GM18511 (cell line): ENCODE results near the gene MLKL.
A peak's percentile ranks its signal among the peaks of the same experiment; 100 is the strongest.

ENCODE experiments used
- ATAC-seq: cut with Tn5 transposase; IDR thresholded peaks from one replicate; pipeline ENCODE4 v1.9.1; 2021; ENCODE audit warnings: mild to moderate bottlenecking, moderate library complexity; ENCODE audit not compliant: unreplicated experiment

Gene MLKL

GRCh38 chr16:74700438-74701225 is at the start of gene MLKL:
MLKL (minus strand) TSS chr16:74700862; CDS start chr16:74695757, 5,105 bp downstream.
- ATAC-seq = peak; percentile 45

DNA sequence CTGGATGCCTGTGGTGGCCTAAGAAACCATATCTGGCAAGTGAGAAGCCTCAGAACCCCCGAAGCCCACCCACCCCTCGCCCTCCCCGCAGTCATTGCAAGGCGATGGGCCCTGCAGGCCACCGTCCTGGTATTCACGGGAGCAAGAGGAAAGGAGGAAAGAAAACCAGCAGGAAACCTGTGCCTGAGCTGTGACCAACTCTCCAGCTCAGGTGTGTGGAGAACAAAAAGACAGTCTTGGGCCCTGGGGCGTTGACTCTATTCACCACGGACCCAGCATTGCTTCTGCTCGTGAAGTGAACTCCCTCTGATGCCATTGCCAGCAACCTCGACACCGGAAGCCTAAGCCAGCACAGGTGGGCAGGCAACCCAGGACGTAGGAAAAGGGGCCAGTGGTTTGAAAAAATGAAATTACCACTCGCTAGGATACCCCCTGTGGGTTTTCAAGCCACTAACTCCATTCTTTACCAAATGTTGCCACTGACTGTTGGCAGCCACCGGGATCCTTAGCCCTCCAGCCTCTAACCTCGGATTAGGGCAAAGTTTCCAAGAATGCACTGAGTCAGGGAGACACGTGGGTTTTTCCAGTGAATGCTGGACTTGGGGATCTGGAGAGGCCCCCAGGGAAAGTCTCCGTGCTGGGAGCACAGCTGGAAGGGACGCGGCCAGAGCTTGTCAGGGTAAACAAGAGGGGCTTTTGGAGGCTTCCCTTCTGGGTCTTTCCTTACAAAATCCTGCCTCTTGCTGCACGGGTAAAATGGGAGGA is 48.8 kb upstream of the MLKL start:
- ATAC-seq = no peak

- ATAC-seq = no peak
These were observed 48.0 kb upstream of the MLKL start for GRCh38 chr16:74748616-74749026.

DNA sequence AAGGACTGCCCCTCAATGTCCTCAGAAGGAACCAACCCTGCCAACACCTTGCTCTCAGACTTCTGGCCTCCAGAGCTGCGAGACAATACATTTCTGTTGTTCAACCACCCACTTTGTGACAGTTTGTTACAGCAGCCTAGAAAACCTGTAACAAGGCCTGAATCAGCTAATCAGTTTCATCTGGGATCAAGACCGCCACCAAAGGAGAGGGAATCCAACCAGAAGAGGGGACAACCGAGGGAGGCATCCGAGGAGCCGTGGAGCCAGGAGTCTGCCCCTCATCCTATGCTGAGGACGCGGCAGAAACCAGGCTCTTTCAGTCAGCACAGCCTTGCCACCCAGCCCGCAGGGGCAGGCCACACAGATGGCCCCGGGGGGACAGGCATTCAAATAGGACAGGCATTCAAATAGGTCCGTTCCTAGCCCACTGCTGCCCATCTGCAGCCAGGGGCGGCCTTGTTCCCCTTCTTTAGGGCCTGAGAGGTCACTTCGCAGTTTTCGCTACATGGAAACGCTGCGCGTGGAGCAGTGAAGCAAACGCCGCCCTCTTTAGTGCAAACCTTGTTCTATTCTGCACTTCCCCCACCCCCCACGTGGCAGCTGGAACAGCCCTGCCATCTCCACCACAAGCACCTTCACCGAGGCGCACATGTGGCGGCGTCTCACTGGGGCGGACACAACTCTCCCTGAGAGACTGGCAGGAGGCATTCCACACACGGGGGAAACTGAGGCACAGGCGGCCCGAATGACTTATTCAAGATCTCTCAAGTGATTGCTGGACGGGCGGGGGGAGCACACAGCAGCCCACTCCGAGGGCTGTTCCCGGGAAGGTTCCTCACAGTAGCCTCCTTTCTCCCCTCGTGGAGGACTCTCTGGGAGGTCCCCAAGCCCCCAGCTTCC is 47.3 kb upstream of the MLKL start:
- ATAC-seq = no peak

- ATAC-seq = no peak
These were observed 45.3 kb upstream of the MLKL start for GRCh38 chr16:74745926-74746325.

DNA sequence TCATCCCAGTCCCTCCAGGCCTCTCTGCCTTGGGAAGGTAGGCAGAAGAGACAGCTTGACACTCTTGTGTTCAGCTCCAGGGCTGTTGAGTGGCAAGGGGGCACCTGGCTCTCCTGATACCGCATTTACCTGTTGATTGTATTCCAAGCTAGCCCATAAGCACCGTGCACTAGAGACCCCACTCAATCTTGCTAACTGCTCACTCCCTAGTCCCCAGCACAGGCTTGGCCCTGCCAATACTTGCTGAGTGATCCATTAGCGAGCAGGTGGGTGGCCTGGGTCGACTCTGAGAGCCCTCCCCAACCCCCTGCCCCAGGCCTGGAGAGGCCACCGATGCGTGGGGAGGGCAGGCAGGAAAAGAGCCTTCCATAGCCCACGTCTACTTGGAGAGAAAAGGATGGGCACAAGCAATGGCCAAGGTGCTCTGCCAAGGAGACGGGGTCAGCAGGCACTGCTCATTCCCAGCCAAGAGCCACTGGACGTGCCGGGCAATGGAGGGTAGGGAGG is 44.5 kb upstream of the MLKL start:
- ATAC-seq = no peak

GRCh38 chr16:74744566-74744965 is 43.9 kb upstream of the MLKL start:
- no peak for ATAC-seq

DNA sequence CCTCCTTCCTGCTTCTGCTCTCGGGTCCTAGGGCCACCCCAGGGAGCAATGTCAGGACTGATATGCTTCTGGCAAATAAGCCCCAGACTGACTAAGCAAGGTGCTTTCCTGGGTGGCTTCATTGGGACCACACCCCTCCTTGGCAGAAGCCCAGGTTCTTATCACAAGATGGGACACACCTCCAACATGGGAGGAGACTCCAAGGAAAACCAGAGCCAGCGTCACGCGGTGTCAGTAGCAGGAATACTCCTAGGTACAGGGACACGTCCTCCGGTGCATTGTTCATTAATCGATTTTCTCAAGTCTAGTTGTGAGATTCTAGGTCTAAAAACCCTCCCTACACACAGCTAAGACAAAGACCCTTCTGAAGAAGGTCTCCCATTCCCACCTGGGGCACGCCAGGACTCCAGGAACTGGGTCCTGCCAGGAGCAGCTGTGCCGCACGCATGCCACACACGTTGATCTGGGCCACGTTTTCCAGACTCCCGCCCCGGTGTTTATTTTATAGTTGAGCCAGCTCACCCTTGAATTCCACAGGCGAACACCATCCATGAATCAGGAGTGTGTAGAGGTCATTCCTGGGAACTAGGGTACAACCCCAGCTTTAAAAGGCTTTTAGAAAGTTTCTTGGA is 43.1 kb upstream of the MLKL start:
- ATAC-seq = no peak

- no peak for ATAC-seq
These were observed 42.5 kb upstream of the MLKL start for GRCh38 chr16:74743045-74743667.

- ATAC-seq = no peak
These were observed 41.4 kb upstream of the MLKL start for GRCh38 chr16:74742051-74742481.

DNA sequence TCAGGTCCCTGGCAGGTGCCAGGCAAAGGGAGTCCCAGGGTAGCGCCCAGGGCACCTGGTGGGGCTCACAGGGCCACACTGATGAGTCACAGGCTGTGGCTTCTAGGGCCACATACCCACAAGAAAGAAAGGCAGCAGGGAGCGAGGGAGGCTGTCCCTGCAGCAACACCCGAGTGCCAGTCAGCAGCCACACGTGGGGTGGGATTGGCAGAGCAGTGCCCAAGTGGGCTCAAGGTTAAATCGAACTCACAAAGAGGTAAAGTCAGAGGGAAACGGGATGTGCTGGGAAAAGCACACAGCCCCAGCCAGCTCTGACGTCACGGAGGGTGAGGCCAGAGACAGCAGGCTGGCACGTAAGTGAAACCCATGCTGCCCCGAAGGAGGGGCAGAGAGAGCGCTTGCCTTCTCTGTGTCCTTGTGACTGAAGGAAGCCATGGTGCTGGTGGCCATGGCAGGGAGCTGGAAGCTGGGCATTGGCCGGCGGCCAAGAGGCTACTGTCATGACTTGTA is 40.2 kb upstream of the MLKL start:
- ATAC-seq = no peak

GRCh38 chr16:74739275-74739674 is 38.6 kb upstream of the MLKL start:
- ATAC-seq = no peak

DNA sequence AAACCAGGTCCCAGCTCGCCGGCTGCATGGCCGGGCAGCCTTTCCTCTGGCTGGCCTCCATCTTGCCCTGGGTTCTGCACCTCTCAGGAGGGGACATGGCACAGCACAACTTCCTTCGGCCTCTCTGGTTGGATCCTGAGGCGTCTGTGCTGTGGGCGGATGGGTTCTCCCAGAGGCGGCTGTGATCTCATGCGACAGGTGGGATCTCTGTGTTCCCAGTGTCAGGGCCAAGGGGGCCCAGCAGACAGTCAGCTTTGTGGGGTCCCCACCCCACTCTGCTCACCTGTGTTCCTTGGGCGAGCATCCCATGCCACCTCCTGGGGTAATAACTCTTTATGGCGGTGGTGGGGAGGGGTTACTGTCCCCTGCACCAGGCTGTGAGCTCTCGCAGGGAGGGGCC is 38.2 kb upstream of the MLKL start:
- no peak for ATAC-seq

GRCh38 chr16:74738113-74738541 is 37.5 kb upstream of the MLKL start:
- ATAC-seq = no peak

GRCh38 chr16:74737521-74737920 is 36.9 kb upstream of the MLKL start:
- no peak for ATAC-seq

- ATAC-seq = no peak
These were observed 36.0 kb upstream of the MLKL start for GRCh38 chr16:74736531-74737157.

GRCh38 chr16:74735554-74735953 is 34.9 kb upstream of the MLKL start:
- ATAC-seq = no peak

DNA sequence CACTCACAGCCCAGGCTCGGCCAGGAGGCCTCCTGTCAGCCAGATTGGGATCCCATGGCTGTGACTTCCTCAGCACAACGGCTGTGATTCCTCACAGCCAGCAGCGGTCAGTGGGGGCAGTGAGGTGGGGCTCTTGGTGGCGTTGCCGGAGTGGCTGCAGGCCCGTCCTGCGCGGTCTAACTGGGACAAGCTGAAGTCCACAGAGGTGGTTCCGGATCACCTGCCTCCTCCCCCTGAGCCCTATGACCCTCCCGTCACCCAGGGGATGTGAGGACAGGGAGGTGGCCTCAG is 34.4 kb upstream of the MLKL start:
- ATAC-seq = no peak

DNA sequence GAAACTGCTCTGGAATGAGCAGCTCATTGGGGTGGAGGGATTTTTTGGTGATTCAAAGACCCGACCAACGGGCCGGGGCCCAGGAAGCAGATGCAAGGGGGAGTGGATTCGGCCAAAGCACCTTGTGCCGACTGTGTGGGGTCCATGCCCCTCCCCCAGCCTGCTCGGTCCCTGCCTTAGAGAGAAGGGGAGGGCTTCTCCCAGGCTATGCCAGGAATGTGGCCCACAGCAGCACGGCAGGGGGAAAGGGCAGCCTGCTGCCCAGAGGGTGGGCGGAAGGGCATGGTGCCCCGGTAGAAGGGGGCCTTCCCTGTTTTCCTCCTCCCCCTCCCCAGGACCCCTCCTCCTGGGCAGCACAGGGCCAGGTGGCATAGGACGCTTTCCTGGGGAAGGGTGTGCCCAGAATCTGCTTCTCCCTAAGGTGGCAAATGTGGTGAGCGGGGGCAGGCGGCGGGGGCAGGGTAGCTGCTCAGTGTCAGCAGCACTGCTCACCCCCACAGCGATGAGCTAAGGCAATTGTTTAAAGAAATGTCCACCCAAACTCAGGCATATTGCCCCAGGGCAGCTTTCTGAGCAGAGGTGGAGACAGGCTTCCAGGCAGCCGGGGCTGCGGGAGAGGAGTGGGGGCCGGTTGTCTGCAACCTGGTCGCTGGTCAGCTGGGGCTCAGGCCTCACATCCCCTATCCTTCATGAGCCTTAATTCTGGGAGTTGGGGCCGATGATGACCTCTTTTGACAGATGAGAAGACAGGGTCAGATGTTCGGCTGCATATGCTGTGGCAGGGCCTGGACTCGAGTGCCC is 33.9 kb upstream of the MLKL start:
- ATAC-seq = no peak
